ENCODE measurements around the gene DUSP1. TPM values are rescaled to one million over a fixed set of nuclear protein-coding genes. Genes with fewer than 3 reads are reported as not detected.

DUSP1 gene
- total and polyA plus RNA-seq, 2 of the 13 experiments (the other 11 are each of a cell fraction or from before 2014, with no cell fraction given): 27.1 to 55.5 TPM

DNA sequence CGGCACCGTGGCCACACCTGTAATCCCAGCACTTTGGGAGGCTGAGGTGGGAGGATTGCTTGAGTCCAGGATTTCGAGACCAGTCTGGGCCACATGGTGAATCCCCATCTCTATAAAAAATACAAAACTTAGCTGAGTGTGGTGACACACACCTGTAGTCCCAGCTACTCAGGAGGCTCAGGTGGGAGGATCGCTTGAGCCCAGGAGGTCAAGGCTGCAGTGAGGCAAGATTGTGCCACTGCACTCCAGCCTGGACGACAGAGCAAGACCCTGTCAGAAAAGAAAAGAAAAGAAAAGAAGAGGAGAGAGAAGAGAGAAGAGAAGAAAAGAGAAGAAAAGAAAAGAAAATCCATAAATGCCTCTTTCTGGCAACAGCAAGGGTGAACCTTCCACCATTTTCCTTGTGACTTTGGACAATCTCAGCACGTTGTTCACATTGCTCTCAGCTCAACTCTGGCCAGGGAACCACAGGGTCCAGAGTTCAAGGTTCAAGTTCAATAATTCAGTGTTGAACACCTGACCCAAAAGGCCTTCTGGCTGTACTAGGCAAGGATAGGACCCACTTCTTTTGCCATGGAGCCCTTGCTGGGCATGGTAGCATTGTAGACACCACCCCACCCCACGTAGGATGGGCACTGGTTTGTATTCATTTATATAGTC, 14.6 kb upstream of the DUSP1 start (continued):
- TF ChIP-seq, protein P1, sequence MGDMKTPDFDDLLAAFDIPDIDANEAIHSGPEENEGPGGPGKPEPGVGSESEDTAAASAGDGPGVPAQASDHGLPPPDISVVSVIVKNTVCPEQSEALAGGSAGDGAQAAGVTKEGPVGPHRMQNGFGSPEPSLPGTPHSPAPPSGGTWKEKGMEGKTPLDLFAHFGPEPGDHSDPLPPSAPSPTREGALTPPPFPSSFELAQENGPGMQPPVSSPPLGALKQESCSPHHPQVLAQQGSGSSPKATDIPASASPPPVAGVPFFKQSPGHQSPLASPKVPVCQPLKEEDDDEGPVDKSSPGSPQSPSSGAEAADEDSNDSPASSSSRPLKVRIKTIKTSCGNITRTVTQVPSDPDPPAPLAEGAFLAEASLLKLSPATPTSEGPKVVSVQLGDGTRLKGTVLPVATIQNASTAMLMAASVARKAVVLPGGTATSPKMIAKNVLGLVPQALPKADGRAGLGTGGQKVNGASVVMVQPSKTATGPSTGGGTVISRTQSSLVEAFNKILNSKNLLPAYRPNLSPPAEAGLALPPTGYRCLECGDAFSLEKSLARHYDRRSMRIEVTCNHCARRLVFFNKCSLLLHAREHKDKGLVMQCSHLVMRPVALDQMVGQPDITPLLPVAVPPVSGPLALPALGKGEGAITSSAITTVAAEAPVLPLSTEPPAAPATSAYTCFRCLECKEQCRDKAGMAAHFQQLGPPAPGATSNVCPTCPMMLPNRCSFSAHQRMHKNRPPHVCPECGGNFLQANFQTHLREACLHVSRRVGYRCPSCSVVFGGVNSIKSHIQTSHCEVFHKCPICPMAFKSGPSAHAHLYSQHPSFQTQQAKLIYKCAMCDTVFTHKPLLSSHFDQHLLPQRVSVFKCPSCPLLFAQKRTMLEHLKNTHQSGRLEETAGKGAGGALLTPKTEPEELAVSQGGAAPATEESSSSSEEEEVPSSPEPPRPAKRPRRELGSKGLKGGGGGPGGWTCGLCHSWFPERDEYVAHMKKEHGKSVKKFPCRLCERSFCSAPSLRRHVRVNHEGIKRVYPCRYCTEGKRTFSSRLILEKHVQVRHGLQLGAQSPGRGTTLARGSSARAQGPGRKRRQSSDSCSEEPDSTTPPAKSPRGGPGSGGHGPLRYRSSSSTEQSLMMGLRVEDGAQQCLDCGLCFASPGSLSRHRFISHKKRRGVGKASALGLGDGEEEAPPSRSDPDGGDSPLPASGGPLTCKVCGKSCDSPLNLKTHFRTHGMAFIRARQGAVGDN (CRISPR knock-in tag; IDR thresholded peaks at IDR 0.05): 0 out of 2 replicates have a peak, but pooled peaks have one; percentile 14
- TF ChIP-seq ZNF547 (CRISPR knock-in tag; IDR thresholded peaks at IDR 0.05): no peak
- no peak for TF ChIP-seq MIXL1 (CRISPR knock-in tag; IDR thresholded peaks at IDR 0.05)
- peak; percentile 30; the same call in 1 of the 2 replicates for TF ChIP-seq HDAC1 (CRISPR knock-in tag; IDR thresholded peaks at IDR 0.05)
- no peak for TF ChIP-seq DNMT1 (CRISPR knock-in tag; IDR thresholded peaks at IDR 0.05)
- TF ChIP-seq, protein P2, sequence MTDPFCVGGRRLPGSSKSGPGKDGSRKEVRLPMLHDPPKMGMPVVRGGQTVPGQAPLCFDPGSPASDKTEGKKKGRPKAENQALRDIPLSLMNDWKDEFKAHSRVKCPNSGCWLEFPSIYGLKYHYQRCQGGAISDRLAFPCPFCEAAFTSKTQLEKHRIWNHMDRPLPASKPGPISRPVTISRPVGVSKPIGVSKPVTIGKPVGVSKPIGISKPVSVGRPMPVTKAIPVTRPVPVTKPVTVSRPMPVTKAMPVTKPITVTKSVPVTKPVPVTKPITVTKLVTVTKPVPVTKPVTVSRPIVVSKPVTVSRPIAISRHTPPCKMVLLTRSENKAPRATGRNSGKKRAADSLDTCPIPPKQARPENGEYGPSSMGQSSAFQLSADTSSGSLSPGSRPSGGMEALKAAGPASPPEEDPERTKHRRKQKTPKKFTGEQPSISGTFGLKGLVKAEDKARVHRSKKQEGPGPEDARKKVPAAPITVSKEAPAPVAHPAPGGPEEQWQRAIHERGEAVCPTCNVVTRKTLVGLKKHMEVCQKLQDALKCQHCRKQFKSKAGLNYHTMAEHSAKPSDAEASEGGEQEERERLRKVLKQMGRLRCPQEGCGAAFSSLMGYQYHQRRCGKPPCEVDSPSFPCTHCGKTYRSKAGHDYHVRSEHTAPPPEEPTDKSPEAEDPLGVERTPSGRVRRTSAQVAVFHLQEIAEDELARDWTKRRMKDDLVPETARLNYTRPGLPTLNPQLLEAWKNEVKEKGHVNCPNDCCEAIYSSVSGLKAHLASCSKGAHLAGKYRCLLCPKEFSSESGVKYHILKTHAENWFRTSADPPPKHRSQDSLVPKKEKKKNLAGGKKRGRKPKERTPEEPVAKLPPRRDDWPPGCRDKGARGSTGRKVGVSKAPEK (CRISPR knock-in tag; IDR thresholded peaks at IDR 0.05; ENCODE audit: borderline replicate concordance): no peak
- peak; percentile 35; the same call in 1 of the 2 replicates for TF ChIP-seq NR2C2 (CRISPR knock-in tag; IDR thresholded peaks at IDR 0.05; ENCODE audit: borderline replicate concordance)
- TF ChIP-seq, protein P3, sequence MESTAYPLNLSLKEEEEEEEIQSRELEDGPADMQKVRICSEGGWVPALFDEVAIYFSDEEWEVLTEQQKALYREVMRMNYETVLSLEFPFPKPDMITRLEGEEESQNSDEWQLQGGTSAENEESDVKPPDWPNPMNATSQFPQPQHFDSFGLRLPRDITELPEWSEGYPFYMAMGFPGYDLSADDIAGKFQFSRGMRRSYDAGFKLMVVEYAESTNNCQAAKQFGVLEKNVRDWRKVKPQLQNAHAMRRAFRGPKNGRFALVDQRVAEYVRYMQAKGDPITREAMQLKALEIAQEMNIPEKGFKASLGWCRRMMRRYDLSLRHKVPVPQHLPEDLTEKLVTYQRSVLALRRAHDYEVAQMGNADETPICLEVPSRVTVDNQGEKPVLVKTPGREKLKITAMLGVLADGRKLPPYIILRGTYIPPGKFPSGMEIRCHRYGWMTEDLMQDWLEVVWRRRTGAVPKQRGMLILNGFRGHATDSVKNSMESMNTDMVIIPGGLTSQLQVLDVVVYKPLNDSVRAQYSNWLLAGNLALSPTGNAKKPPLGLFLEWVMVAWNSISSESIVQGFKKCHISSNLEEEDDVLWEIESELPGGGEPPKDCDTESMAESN (CRISPR knock-in tag; conservative IDR thresholded peaks at IDR 0.05): no peak
- no peak for TF ChIP-seq ZNF232 (CRISPR knock-in tag; IDR thresholded peaks at IDR 0.05; ENCODE audit: borderline replicate concordance)
- no peak for TF ChIP-seq ZNF260 (CRISPR knock-in tag; IDR thresholded peaks at IDR 0.05; ENCODE audit: borderline replicate concordance, low read depth)
- no peak for TF ChIP-seq PITX1 (CRISPR knock-in tag; IDR thresholded peaks at IDR 0.05)
- no peak for TF ChIP-seq HOXA9 (CRISPR knock-in tag; IDR thresholded peaks at IDR 0.05; ENCODE audit: borderline replicate concordance)
- no peak for TF ChIP-seq ESRRA (CRISPR knock-in tag; IDR thresholded peaks at IDR 0.05; ENCODE audit: low read depth)
- no peak for TF ChIP-seq ZNF33B (CRISPR knock-in tag; IDR thresholded peaks at IDR 0.05)
- no peak for TF ChIP-seq ZNF432 (CRISPR knock-in tag; IDR thresholded peaks at IDR 0.05; ENCODE audit: borderline replicate concordance)
- TF ChIP-seq SAP130 (CRISPR knock-in tag; IDR thresholded peaks at IDR 0.05; ENCODE audit: low read depth): 0 out of 2 replicates have a peak, but pooled peaks have one; percentile 25
- TF ChIP-seq, protein P4, sequence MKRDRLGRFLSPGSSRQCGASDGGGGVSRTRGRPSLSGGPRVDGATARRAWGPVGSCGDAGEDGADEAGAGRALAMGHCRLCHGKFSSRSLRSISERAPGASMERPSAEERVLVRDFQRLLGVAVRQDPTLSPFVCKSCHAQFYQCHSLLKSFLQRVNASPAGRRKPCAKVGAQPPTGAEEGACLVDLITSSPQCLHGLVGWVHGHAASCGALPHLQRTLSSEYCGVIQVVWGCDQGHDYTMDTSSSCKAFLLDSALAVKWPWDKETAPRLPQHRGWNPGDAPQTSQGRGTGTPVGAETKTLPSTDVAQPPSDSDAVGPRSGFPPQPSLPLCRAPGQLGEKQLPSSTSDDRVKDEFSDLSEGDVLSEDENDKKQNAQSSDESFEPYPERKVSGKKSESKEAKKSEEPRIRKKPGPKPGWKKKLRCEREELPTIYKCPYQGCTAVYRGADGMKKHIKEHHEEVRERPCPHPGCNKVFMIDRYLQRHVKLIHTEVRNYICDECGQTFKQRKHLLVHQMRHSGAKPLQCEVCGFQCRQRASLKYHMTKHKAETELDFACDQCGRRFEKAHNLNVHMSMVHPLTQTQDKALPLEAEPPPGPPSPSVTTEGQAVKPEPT (CRISPR knock-in tag; IDR thresholded peaks at IDR 0.05; ENCODE audit: low read depth): no peak
